Kidney glomerular epithelial cell (primary cell): Measurements from ENCODE around the gene POU5F1.
"Not testable (repeated sequence)": the region's sequence is repeated elsewhere in the genome, so short reads cannot be mapped to it uniquely, and the experiment has no call there.

Source experiments
- DNase-seq: peaks from one replicate; lab custom pipeline; 2025; lab: John Stamatoyannopoulos, UW

POU5F1 gene

GRCh38 chr6:31170600-31170881 is at the start of gene POU5F1:
Gene POU5F1 (minus strand): TSS chr6:31170682. CDS start chr6:31170620, 62 bp downstream.
- DNase-seq = no peak

- no peak for DNase-seq
These were observed 45.9 kb upstream of the POU5F1 start for GRCh38 chr6:31216208-31216898.

- not testable (repeated sequence) for DNase-seq
These were observed 44.7 kb upstream of the POU5F1 start for GRCh38 chr6:31215216-31215615.

- no peak for DNase-seq
These were observed 44.0 kb upstream of the POU5F1 start for GRCh38 chr6:31214516-31214915.

- DNase-seq = no peak
These were observed 40.5 kb upstream of the POU5F1 start for GRCh38 chr6:31210741-31211532.

- no peak for DNase-seq
These were observed 39.6 kb upstream of the POU5F1 start for GRCh38 chr6:31210123-31210522.

GRCh38 chr6:31209137-31209536 is 38.7 kb upstream of the POU5F1 start:
- DNase-seq = no peak

- no peak for DNase-seq
These were observed 38.0 kb upstream of the POU5F1 start for GRCh38 chr6:31208506-31208905.

GRCh38 chr6:31205638-31206037 is 35.2 kb upstream of the POU5F1 start:
- DNase-seq = no peak

- DNase-seq = no peak
These were observed 34.3 kb upstream of the POU5F1 start for GRCh38 chr6:31204751-31205145.

- peak; percentile 85 for DNase-seq
These were observed 33.0 kb upstream of the POU5F1 start for GRCh38 chr6:31203345-31203979.

GRCh38 chr6:31202259-31203166 is 32.0 kb upstream of the POU5F1 start:
- no peak for DNase-seq

- not testable (repeated sequence) for DNase-seq
These were observed 28.6 kb upstream of the POU5F1 start for GRCh38 chr6:31199105-31199452.

- peak; percentile 80 for DNase-seq
These were observed 27.2 kb upstream of the POU5F1 start for GRCh38 chr6:31197559-31198305.

- DNase-seq = not testable (repeated sequence)
These were observed 26.0 kb upstream of the POU5F1 start for GRCh38 chr6:31196251-31197022.

- DNase-seq = not testable (repeated sequence)
These were observed 25.0 kb upstream of the POU5F1 start for GRCh38 chr6:31195308-31195979.

GRCh38 chr6:31194061-31194834 is 23.8 kb upstream of the POU5F1 start:
- no peak for DNase-seq

GRCh38 chr6:31193206-31193605 is 22.7 kb upstream of the POU5F1 start:
- DNase-seq = no peak

GRCh38 chr6:31192431-31193105 is 22.1 kb upstream of the POU5F1 start:
- DNase-seq = peak; percentile 38
